HEK293 (cell line): ENCODE results near the gene ZNF599.

Source experiments
- GLI2 ChIP-seq: fragments of 450-650 bp; formaldehyde crosslinking; IDR thresholded peaks from 2 replicates; pipeline ENCODE4; 2017; ENCODE audit warnings: missing biosample characterization, missing genetic modification characterization, low read depth, borderline replicate concordance
- GLIS2 ChIP-seq: fragments of 450-650 bp; formaldehyde crosslinking; IDR thresholded peaks from 2 replicates; pipeline ENCODE4 v1.5.1; 2016; ENCODE audit warnings: missing biosample characterization, missing genetic modification characterization
- KLF10 ChIP-seq: fragments of 450-650 bp; IDR thresholded peaks from 2 replicates; pipeline ENCODE4 v1.5.1; 2018; ENCODE audit warnings: missing biosample characterization, mild to moderate bottlenecking, missing genetic modification characterization
- KLF9 ChIP-seq: fragments of 450-650 bp; formaldehyde crosslinking; IDR thresholded peaks from 2 replicates; pipeline ENCODE4 v1.5.1; 2016; ENCODE audit warnings: missing biosample characterization, missing genetic modification characterization, low read depth
- SCRT1 ChIP-seq: fragments of 450-650 bp; formaldehyde crosslinking; IDR thresholded peaks from 2 replicates; pipeline ENCODE4 v1.5.1; 2016; ENCODE audit warnings: missing biosample characterization, missing genetic modification characterization, borderline replicate concordance
- TSHZ1 ChIP-seq: fragments of 450-650 bp; formaldehyde crosslinking; IDR thresholded peaks from 2 replicates; pipeline ENCODE4 v1.5.1; 2016; ENCODE audit warnings: missing biosample characterization, missing genetic modification characterization, borderline replicate concordance
- ZBTB10 ChIP-seq: fragments of 450-650 bp; formaldehyde crosslinking; IDR thresholded peaks from 2 replicates; pipeline ENCODE4 v1.5.1; 2016; ENCODE audit warnings: missing biosample characterization, missing genetic modification characterization
- ZBTB17 ChIP-seq: fragments of 450-650 bp; formaldehyde crosslinking; IDR thresholded peaks from 2 replicates; pipeline ENCODE4 v1.5.1; 2016; ENCODE audit warnings: missing biosample characterization, missing genetic modification characterization
- ZBTB20 ChIP-seq: fragments of 450-650 bp; formaldehyde crosslinking; IDR thresholded peaks from 2 replicates; pipeline ENCODE4 v1.5.1; 2016; ENCODE audit warnings: missing biosample characterization, missing genetic modification characterization
- ZIC2 ChIP-seq: fragments of 450-650 bp; formaldehyde crosslinking; IDR thresholded peaks from 2 replicates; pipeline ENCODE4 v1.5.1; 2016; ENCODE audit warnings: missing biosample characterization, missing genetic modification characterization
- ZNF324 ChIP-seq: fragments of 450-650 bp; formaldehyde crosslinking; IDR thresholded peaks from 2 replicates; pipeline ENCODE4 v1.5.1; 2016; ENCODE audit warnings: missing biosample characterization, missing genetic modification characterization
- ZNF341 ChIP-seq: fragments of 450-650 bp; formaldehyde crosslinking; IDR thresholded peaks from 2 replicates; pipeline ENCODE4; 2016; ENCODE audit warnings: low read depth, missing biosample characterization, missing genetic modification characterization
- ZNF350 ChIP-seq: fragments of 450-650 bp; formaldehyde crosslinking; IDR thresholded peaks from 2 replicates; pipeline ENCODE4 v1.5.0; 2017; ENCODE audit warnings: missing biosample characterization, mild to moderate bottlenecking, missing genetic modification characterization
- ZNF354C ChIP-seq: fragments of 450-650 bp; formaldehyde crosslinking; IDR thresholded peaks from 2 replicates; pipeline ENCODE4 v1.5.1; 2016; ENCODE audit warnings: missing biosample characterization, missing genetic modification characterization, low read depth, borderline replicate concordance
- ZNF48 ChIP-seq: fragments of 450-650 bp; formaldehyde crosslinking; IDR thresholded peaks from 2 replicates; pipeline ENCODE4 v1.5.1; 2016; ENCODE audit warnings: missing biosample characterization, missing genetic modification characterization
- ZNF521 ChIP-seq: fragments of 450-650 bp; formaldehyde crosslinking; IDR thresholded peaks from 2 replicates; pipeline ENCODE4 v1.5.1; 2017; ENCODE audit warnings: missing biosample characterization, mild to moderate bottlenecking, missing genetic modification characterization
- ZNF558 ChIP-seq: fragments of 450-650 bp; formaldehyde crosslinking; IDR thresholded peaks from 2 replicates; pipeline ENCODE4 v1.5.1; 2016; ENCODE audit warnings: missing biosample characterization, missing genetic modification characterization
- ZNF561 ChIP-seq: fragments of 450-650 bp; IDR thresholded peaks from 2 replicates; pipeline ENCODE4 v1.5.1; 2018; ENCODE audit warnings: missing biosample characterization, missing genetic modification characterization, borderline replicate concordance
- ZNF571 ChIP-seq: fragments of 450-650 bp; formaldehyde crosslinking; IDR thresholded peaks from 2 replicates; pipeline ENCODE4 v1.5.0; 2017; ENCODE audit warnings: missing biosample characterization, missing genetic modification characterization
- ZNF629 ChIP-seq: fragments of 450-650 bp; formaldehyde crosslinking; IDR thresholded peaks from 2 replicates; pipeline ENCODE4 v1.5.1; 2017; ENCODE audit warnings: missing biosample characterization, missing genetic modification characterization
- ZNF660 ChIP-seq: fragments of 450-650 bp; IDR thresholded peaks from 2 replicates; pipeline ENCODE4 v1.5.1; 2018; ENCODE audit warnings: missing biosample characterization, mild to moderate bottlenecking, missing genetic modification characterization
- ZNF670 ChIP-seq: fragments of 450-650 bp; formaldehyde crosslinking; IDR thresholded peaks from 2 replicates; pipeline ENCODE4 v1.5.1; 2016; ENCODE audit warnings: missing biosample characterization, missing genetic modification characterization, low read depth
- ZSCAN16 ChIP-seq: fragments of 450-650 bp; formaldehyde crosslinking; IDR thresholded peaks from 2 replicates; pipeline ENCODE4 v1.5.1; 2016; ENCODE audit warnings: missing biosample characterization, missing genetic modification characterization
- ZSCAN30 ChIP-seq: fragments of 450-650 bp; IDR thresholded peaks from 2 replicates; pipeline ENCODE4 v1.5.1; 2018; ENCODE audit warnings: missing biosample characterization, mild to moderate bottlenecking, missing genetic modification characterization, moderate library complexity
- TF ChIP-seq, protein P1 (sequence below): fragments of 450-650 bp; formaldehyde crosslinking; IDR thresholded peaks from 2 replicates; pipeline ENCODE4 v1.5.1; 2016; ENCODE audit warnings: missing biosample characterization, missing genetic modification characterization

Gene ZNF599

DNA sequence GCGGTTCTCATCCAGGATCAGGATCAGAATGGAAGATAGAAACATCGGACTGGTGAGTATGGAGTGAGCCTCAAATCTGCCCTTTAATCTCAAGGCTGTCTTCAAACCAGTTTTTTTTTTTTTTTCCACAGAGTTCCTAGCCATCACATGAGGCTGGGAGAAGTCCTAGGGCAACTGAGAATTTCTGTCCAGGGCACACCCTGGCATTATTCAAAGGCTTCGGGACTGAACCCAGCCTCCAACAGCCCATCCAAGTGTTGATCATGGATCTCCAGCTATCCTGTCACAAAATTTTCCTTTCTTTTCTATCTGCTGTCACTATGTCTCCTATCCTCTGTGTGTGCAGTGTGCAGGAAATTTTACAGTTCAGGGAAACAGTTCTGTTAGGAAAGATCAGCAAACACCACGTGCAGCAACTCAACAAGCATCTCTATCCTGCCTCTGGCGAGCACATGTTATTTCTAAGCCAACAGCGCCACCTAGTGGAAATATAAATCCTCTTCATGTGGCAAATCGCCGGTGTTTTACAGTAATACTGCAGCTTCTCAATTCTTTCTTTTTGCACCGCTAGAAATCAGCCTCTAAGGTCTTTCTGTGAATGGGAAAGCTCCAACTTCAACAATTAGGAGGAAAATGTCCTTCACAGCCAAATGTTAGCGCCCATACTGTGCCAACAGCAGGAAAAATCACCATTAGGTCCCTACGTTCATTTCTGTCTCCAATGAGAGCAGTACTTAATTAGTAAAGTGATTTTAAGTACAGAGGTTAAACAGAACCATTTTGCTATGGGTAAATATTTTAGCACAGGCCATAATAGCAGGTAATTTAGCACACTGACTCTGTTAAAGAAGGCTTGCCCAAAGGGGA is 60.4 kb downstream of the ZNF599 start (continued):
- no peak for TF ChIP-seq TSHZ1 (tag by site-specific recombination)
- TF ChIP-seq ZBTB17 (tag by site-specific recombination), result peak; percentile 67
- TF ChIP-seq ZIC2, result no peak
- no peak for TF ChIP-seq ZNF48 (tag by site-specific recombination)
- peak; percentile 40; the same call in 1 of the 2 replicates for TF ChIP-seq SCRT1 (tag by site-specific recombination)
- TF ChIP-seq GLI2 (tag by site-specific recombination), result 0 out of 2 replicates have a peak, but pooled peaks have one; percentile 3
- 0 out of 2 replicates have a peak, but pooled peaks have one; percentile 77 for TF ChIP-seq ZSCAN16 (tag by site-specific recombination)
- TF ChIP-seq GLIS2 (tag by site-specific recombination), result no peak
- no peak for TF ChIP-seq ZNF341 (tag by site-specific recombination)
- no peak for TF ChIP-seq KLF9 (tag by site-specific recombination)
- TF ChIP-seq, protein P1, sequence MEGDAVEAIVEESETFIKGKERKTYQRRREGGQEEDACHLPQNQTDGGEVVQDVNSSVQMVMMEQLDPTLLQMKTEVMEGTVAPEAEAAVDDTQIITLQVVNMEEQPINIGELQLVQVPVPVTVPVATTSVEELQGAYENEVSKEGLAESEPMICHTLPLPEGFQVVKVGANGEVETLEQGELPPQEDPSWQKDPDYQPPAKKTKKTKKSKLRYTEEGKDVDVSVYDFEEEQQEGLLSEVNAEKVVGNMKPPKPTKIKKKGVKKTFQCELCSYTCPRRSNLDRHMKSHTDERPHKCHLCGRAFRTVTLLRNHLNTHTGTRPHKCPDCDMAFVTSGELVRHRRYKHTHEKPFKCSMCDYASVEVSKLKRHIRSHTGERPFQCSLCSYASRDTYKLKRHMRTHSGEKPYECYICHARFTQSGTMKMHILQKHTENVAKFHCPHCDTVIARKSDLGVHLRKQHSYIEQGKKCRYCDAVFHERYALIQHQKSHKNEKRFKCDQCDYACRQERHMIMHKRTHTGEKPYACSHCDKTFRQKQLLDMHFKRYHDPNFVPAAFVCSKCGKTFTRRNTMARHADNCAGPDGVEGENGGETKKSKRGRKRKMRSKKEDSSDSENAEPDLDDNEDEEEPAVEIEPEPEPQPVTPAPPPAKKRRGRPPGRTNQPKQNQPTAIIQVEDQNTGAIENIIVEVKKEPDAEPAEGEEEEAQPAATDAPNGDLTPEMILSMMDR, result peak; percentile 91
- TF ChIP-seq ZNF354C (tag by site-specific recombination), result no peak
- TF ChIP-seq ZNF521 (tag by site-specific recombination), result no peak
- 0 out of 2 replicates have a peak, but pooled peaks have one; percentile 43 for TF ChIP-seq ZNF561
- TF ChIP-seq ZNF660, result peak; percentile 87
- TF ChIP-seq ZNF350 (tag by site-specific recombination), result no peak
- peak; percentile 46 for TF ChIP-seq ZNF324
- no peak for TF ChIP-seq ZBTB20 (tag by site-specific recombination)
- no peak for TF ChIP-seq ZBTB10
- TF ChIP-seq ZSCAN30 (tag by site-specific recombination), result 0 out of 2 replicates have a peak, but pooled peaks have one; percentile 41
- TF ChIP-seq ZNF629 (tag by site-specific recombination), result no peak
- no peak for TF ChIP-seq KLF10 (tag by site-specific recombination)
- TF ChIP-seq ZNF670 (tag by site-specific recombination), result no peak
- TF ChIP-seq ZNF571 (tag by site-specific recombination), result no peak
- no peak for TF ChIP-seq ZNF558 (tag by site-specific recombination)
- TF ChIP-seq, all 188 proteins: peak for 14
